B cell (primary cell): Measurements from ENCODE around the gene PPP6R2. TPM values are rescaled to one million over a fixed set of nuclear protein-coding genes. Genes with fewer than 3 reads are reported as not detected.

ENCODE experiments used
- ATAC-seq: fragments of 200-7000 bp; cut with Tn5 transposase; one replicate; pipeline ENCODE4 v1.10.0; 2021; ENCODE audit warnings: low read depth, mild to moderate bottlenecking, moderate number of reproducible peaks, moderate library complexity
- CTCF ChIA-PET: fragments of 350-600 bp; sonication (Branson Sonifier 250); formaldehyde crosslinking; loops from one replicate; lab custom pipeline; 2021; ENCODE audit warnings: antibody characterized with exemption, inconsistent platforms; lab: Charles Lee
- POLR2A ChIA-PET: fragments of 350-600 bp; sonication (Branson Sonifier 250); formaldehyde crosslinking; loops from one replicate; lab custom pipeline; 2021; ENCODE audit warnings: antibody characterized with exemption; lab: Charles Lee
- DNase-seq: peaks from one replicate; pipeline ENCODE4 v3.0.0; 2013
- H2AFZ ChIP-seq: 2 replicates; pipeline ENCODE4 v1.6.1; 2012; ENCODE audit warnings: mild to moderate bottlenecking, low read depth, low read length; ENCODE audit not compliant: insufficient read depth, poor library complexity, severe bottlenecking
- H3K27ac ChIP-seq, 2 donors: 1 replicate in 1 of 2; 2 replicates in 1 of 2; pipeline ENCODE4 v1.5.1; 2012 to 2013; ENCODE audit warnings: low read length in 2 of 2, mild to moderate bottlenecking in 2 of 2, moderate library complexity in 1 of 2
- H3K27me3 ChIP-seq, 4 experiments: fragments of 200-600 bp in 1 of 4; sonication (generic) in 1 of 4; replicated peaks in 1 of 4; 1 replicate in 2 of 4; 2 replicates in 2 of 4; pipeline versions ENCODE4 v1.6.1 to v1.7.0; 2013 to 2016; ENCODE audit warnings: low read length in 3 of 4, mild to moderate bottlenecking in 2 of 4, mixed read lengths in 1 of 4, moderate library complexity in 1 of 4; ENCODE audit not compliant: insufficient read depth in 4 of 4, control insufficient read depth in 3 of 4; ENCODE audit errors: control extremely low read depth in 1 of 4
- H3K36me3 ChIP-seq, 2 experiments: replicated peaks in 1 of 2; 1 replicate in 1 of 2; 2 replicates in 1 of 2; pipeline versions ENCODE4 v1.6.1 to v1.7.1; 2013; ENCODE audit warnings: low read length in 1 of 2; ENCODE audit not compliant: insufficient read depth in 2 of 2, control insufficient read depth in 1 of 2; ENCODE audit errors: control extremely low read depth in 1 of 2, extremely low read depth in 1 of 2
- H3K4me1 ChIP-seq, 2 donors: fragments of 200-600 bp in 1 of 2; sonication (generic) in 1 of 2; 1 replicate in 1 of 2; 2 replicates in 1 of 2; pipeline versions ENCODE4 v1.5.1 to v1.6.1; 2013 to 2017; ENCODE audit warnings: low read length in 2 of 2; ENCODE audit not compliant: control insufficient read depth in 2 of 2, insufficient read depth in 2 of 2
- H3K4me2 ChIP-seq: replicated peaks from 2 replicates; pipeline ENCODE3; 2012; ENCODE audit warnings: mild to moderate bottlenecking, low read depth, low read length; ENCODE audit not compliant: poor library complexity, severe bottlenecking
- H3K4me3 ChIP-seq, 5 experiments: fragments of 200-600 bp in 1 of 5; sonication (generic) in 1 of 5; 1 replicate in 3 of 5; 2 replicates in 2 of 5; pipeline versions ENCODE4 v1.5.1 to v1.7.0; 2011 to 2016; ENCODE audit warnings: low read length in 4 of 5, mild to moderate bottlenecking in 4 of 5, low read depth in 2 of 5, control low read depth in 1 of 5, moderate library complexity in 1 of 5; ENCODE audit not compliant: insufficient read depth in 1 of 5; ENCODE audit errors: control extremely low read depth in 1 of 5, extremely low read depth in 1 of 5
- H3K79me2 ChIP-seq: fragments of 200-600 bp; sonication (generic); one replicate; pipeline ENCODE4 v1.6.0; 2016; ENCODE audit warnings: low read length; ENCODE audit not compliant: control insufficient read depth, insufficient read depth
- H3K9ac ChIP-seq: fragments of 200-600 bp; sonication (generic); 2 replicates; pipeline ENCODE4 v1.6.1; 2017; ENCODE audit warnings: mild to moderate bottlenecking, low read length, moderate library complexity
- H3K9me3 ChIP-seq, 3 donors: one replicate each; pipeline versions ENCODE4 v1.6.1 to v1.7.1; 2013; ENCODE audit warnings: low read length in 2 of 3; ENCODE audit not compliant: control insufficient read depth in 2 of 3, insufficient read depth in 1 of 3; ENCODE audit errors: control extremely low read depth in 1 of 3
- H4K20me1 ChIP-seq: 2 replicates; pipeline ENCODE4 v1.6.0; 2012; ENCODE audit warnings: mild to moderate bottlenecking, low read length; ENCODE audit not compliant: insufficient read depth, control insufficient read depth, poor library complexity, severe bottlenecking
- H3K27ac Mint-ChIP-seq: one replicate; pipeline ENCODE4 v1.8.0; 2021; ENCODE audit warnings: mixed read lengths
- H3K27me3 Mint-ChIP-seq: one replicate; pipeline ENCODE4 v1.8.0; 2021; ENCODE audit warnings: mixed read lengths
- H3K4me1 Mint-ChIP-seq: one replicate; pipeline ENCODE4 v1.8.0; 2021; ENCODE audit warnings: mixed read lengths
- H3K4me3 Mint-ChIP-seq: one replicate; pipeline ENCODE4 v1.8.0; 2021; ENCODE audit warnings: mixed read lengths
- H3K9me3 Mint-ChIP-seq: one replicate; pipeline ENCODE4 v1.8.0; 2022; ENCODE audit warnings: mixed read lengths; ENCODE audit not compliant: insufficient read depth
- CTCF ChIP-seq: fragments of 200-600 bp; IDR thresholded peaks from one replicate; pipeline ENCODE4 v1.8.0; 2022; ENCODE audit warnings: antibody characterized with exemption, mild to moderate bottlenecking
- EZH2 ChIP-seq: IDR thresholded peaks from 2 replicates; pipeline ENCODE4 v1.6.1; 2012; ENCODE audit warnings: borderline replicate concordance, low read depth, mild to moderate bottlenecking, moderate library complexity, low read length; ENCODE audit not compliant: insufficient read depth, poor library complexity, severe bottlenecking
- WGBS: methylation state at CpG from one replicate; pipeline ENCODE4 v1.1.5; 2013; ENCODE audit warnings: missing lambda C conversion rate; ENCODE audit not compliant: insufficient coverage; 5-methylcytosine and 5-hydroxymethylcytosine counted together
- intact Hi-C: fragments of 100-400 bp; cut with micrococcal nuclease; formaldehyde crosslinking; loops from one replicate; pipeline ENCODE4 v1.10.0; 2022
- polyA plus RNA-seq: library from polyadenylated mRNA; depleted of rRNA; stranded (reverse); fragments of >200 nt; gene quantifications from 2 replicates; pipeline ENCODE4 v1.2.3, GENCODE V29; 2012
- total RNA-seq, 2 donors: library from RNA; stranded (reverse); fragments of 120-200 nt in 1 of 2; gene quantifications; 1 replicate in 1 of 2; 2 replicates in 1 of 2; pipeline versions ENCODE4 v1.2.3 to v1.2.4, GENCODE V29; 2013 to 2022

Gene PPP6R2
- total and polyA plus RNA-seq, 2 donors (not counting 1 experiment from before 2014, with no cell fraction given): 91.4 to 98.7 TPM

- Histone ChIP-seq H3K9me3 (no peaks in the 10 kb centered on the region), H3K4me2 (peak overlapping the region; percentile 99), H3K27ac (peak overlapping the region; percentile 69 to 90), H3K36me3 (peaks cover 0 to 31% of the 10 kb centered on the region in 2 experiments), H2AFZ (no peak overlapping the region), H3K27me3 (no peaks in the 10 kb centered on the region), H4K20me1 (peaks cover 63% of the 10 kb centered on the region), H3K4me3 (peak overlapping the region in 4 of 5 experiments; percentile 12 to 31 (median 24)), H3K9ac (peak overlapping the region; percentile 53), H3K4me1 (peaks cover 63 to 70% of the 10 kb centered on the region in 2 donors), H3K79me2 (peaks cover 70% of the 10 kb centered on the region)
- POLR2A ChIA-PET: interaction anchor here (0.9 to 2.2 kb wide), 14 partner anchors 7 to 280 kb away, joined by 3 to 22 read pairs (median 5); partner anchors contain the start of genes ADM2, LMF2, NCAPH2 and SCO2
- DNase-seq (peak; percentile 61), ATAC-seq (peak; percentile 2)
- intact Hi-C loops: loop anchor here (1.0 to 10.0 kb wide), 4 partner anchors 11 to 536 kb away; partner anchors contain the start of genes ADM2 and SCO2
- Mint-ChIP-seq H3K27ac (peak overlapping the region; percentile 96), H3K27me3 (no peaks in the 10 kb centered on the region), H3K4me1 (peaks cover 72% of the 10 kb centered on the region), H3K9me3 (no peaks in the 10 kb centered on the region), H3K4me3 (peak overlapping the region; percentile 83)
- TF ChIP-seq EZH2: no peak
- TF ChIP-seq CTCF: no peak
- CTCF ChIA-PET: interaction anchor here (1.0 to 2.6 kb wide), 14 partner anchors 10 to 540 kb away, joined by 3 to 20 read pairs (median 4); partner anchors contain the start of gene SCO2
- 0% methylated on average over 6 of the region's 6 CpGs for WGBS
These were observed 127.4 kb downstream of the PPP6R2 start for GRCh38 chr22:50470491-50470890.
